SK-N-SH (cell line): ENCODE results near the gene GALNT5. TPM values are rescaled to one million over a fixed set of nuclear protein-coding genes. Genes with fewer than 3 reads are reported as not detected.

Experiments
- CTCF ChIA-PET: fragments of 300-600, 350-600 bp; formaldehyde crosslinking; extraction: SDS; loops from one replicate; lab custom pipeline; 2021; lab: Yijun Ruan, JAX
- POLR2A ChIA-PET: fragments of 350-600 bp; sonication (Branson Sonifier 250); formaldehyde crosslinking; extraction: SDS; loops from one replicate; lab custom pipeline; 2020; ENCODE audit warnings: antibody characterized with exemption, inconsistent platforms; lab: Yijun Ruan, JAX
- DNase-seq: peaks from one replicate; pipeline ENCODE4 v3.0.0; 2012
- H2AFZ ChIP-seq: fragments of 200-600 bp; sonication (generic); 2 replicates; pipeline ENCODE4 v1.8.1; 2016; ENCODE audit warnings: antibody characterized with exemption, mild to moderate bottlenecking, low read depth
- H3F3A ChIP-seq: fragments of 200-600 bp; sonication (generic); replicated peaks from 2 replicates; pipeline ENCODE3; 2016; ENCODE audit warnings: antibody characterized with exemption, mild to moderate bottlenecking; ENCODE audit not compliant: insufficient read depth
- H3K27ac ChIP-seq, 2 experiments: fragments of 200-500 bp in 1 of 2; fragments of 200-600 bp in 1 of 2; sonication (Bioruptor generic) in 1 of 2; sonication (generic), shearing (Covaris generic) in 1 of 2; 2 replicates each; pipeline versions ENCODE4 v1.5.1 to v1.6.1; 2014 to 2016; ENCODE audit warnings: low read depth in 2 of 2, inconsistent platforms in 1 of 2, low read length in 1 of 2, mild to moderate bottlenecking in 1 of 2, mixed read lengths in 1 of 2
- H3K27me3 ChIP-seq: fragments of 200-600 bp; sonication (generic), shearing (Covaris generic); 2 replicates; pipeline ENCODE4 v1.6.1; 2016; ENCODE audit warnings: mixed run types; ENCODE audit not compliant: insufficient read depth
- H3K36me3 ChIP-seq, 2 experiments: fragments of 200-500 bp in 1 of 2; fragments of 200-600 bp in 1 of 2; sonication (Bioruptor generic) in 1 of 2; sonication (generic) in 1 of 2; replicated peaks in 1 of 2; 2 replicates each; pipeline versions ENCODE3 to v1.5.1; 2014 to 2016; ENCODE audit warnings: low read length in 1 of 2, mild to moderate bottlenecking in 1 of 2; ENCODE audit not compliant: insufficient read depth in 2 of 2, control insufficient read depth in 1 of 2
- H3K4me1 ChIP-seq, 2 experiments: fragments of 200-500 bp in 1 of 2; fragments of 200-600 bp in 1 of 2; sonication (Bioruptor generic) in 1 of 2; sonication (generic), shearing (Covaris generic) in 1 of 2; 2 replicates each; pipeline versions ENCODE4 v1.5.1 to v1.6.1; 2014 to 2016; ENCODE audit warnings: low read depth in 1 of 2, low read length in 1 of 2, mixed run types in 1 of 2; ENCODE audit not compliant: insufficient read depth in 2 of 2, control insufficient read depth in 1 of 2
- H3K4me2 ChIP-seq: fragments of 200-600 bp; sonication (generic), shearing (Covaris generic); 2 replicates; pipeline ENCODE4 v1.6.1; 2017; ENCODE audit warnings: mixed run types
- H3K4me3 ChIP-seq, 2 experiments: fragments of 200-500 bp in 1 of 2; fragments of 200-600 bp in 1 of 2; sonication (Bioruptor generic) in 1 of 2; sonication (generic), shearing (Covaris generic) in 1 of 2; 2 replicates each; pipeline versions ENCODE4 v1.5.1 to v1.8.1; 2014 to 2016; ENCODE audit warnings: low read depth in 2 of 2, inconsistent platforms in 1 of 2, low read length in 1 of 2, mild to moderate bottlenecking in 1 of 2, mixed read lengths in 1 of 2, moderate library complexity in 1 of 2
- H3K79me2 ChIP-seq: fragments of 200-600 bp; sonication (generic); 2 replicates; pipeline ENCODE4 v1.8.1; 2017; ENCODE audit warnings: mild to moderate bottlenecking; ENCODE audit not compliant: insufficient read depth
- H3K9ac ChIP-seq: fragments of 200-600 bp; sonication (generic); 2 replicates; pipeline ENCODE4 v1.6.1; 2017; ENCODE audit warnings: mixed run types
- H3K9me2 ChIP-seq: fragments of 200-600 bp; sonication (generic); 2 replicates; pipeline ENCODE4 v1.6.1; 2017; ENCODE audit warnings: mixed run types
- H3K9me3 ChIP-seq: fragments of 200-600 bp; sonication (generic); 2 replicates; pipeline ENCODE4 v1.6.1; 2017; ENCODE audit warnings: mixed run types, mild to moderate bottlenecking, moderate library complexity
- H4K20me1 ChIP-seq: fragments of 200-600 bp; sonication (generic); 2 replicates; pipeline ENCODE4 v1.6.1; 2017; ENCODE audit warnings: mild to moderate bottlenecking, mixed run types; ENCODE audit not compliant: insufficient read depth
- POLR2AphosphoS5 ChIP-seq: IDR thresholded peaks from 2 replicates; pipeline ENCODE4 v1.6.1; 2012; ENCODE audit warnings: low read depth, low read length
- RAD21 ChIP-seq: IDR thresholded peaks from 2 replicates; pipeline ENCODE4 v1.6.1; 2012; ENCODE audit warnings: mild to moderate bottlenecking, low read length
- RXRA ChIP-seq: IDR thresholded peaks from 2 replicates; pipeline ENCODE4 v1.4.0; 2012; ENCODE audit warnings: low read depth, mild to moderate bottlenecking, borderline replicate concordance
- TAF1 ChIP-seq: IDR thresholded peaks from 2 replicates; pipeline ENCODE4 v1.6.1; 2012; ENCODE audit warnings: low read depth, mild to moderate bottlenecking, low read length, moderate library complexity, borderline replicate concordance
- WGBS: methylation state at CpG from one replicate; pipeline ENCODE4 v1.1.6; 2017; ENCODE audit warnings: low lambda C conversion rate; 5-methylcytosine and 5-hydroxymethylcytosine counted together
- polyA plus RNA-seq, 3 experiments: library from polyadenylated mRNA; depleted of rRNA; stranded (reverse); fragments of >200 nt; gene quantifications; 2 replicates each; pipeline ENCODE4 v1.2.3, GENCODE V29; 2012
- TF ChIP-seq, protein P1 (sequence below): IDR thresholded peaks from 2 replicates; pipeline ENCODE4 v1.4.0; 2012; ENCODE audit warnings: low read depth, borderline replicate concordance
- TF ChIP-seq, protein P2 (sequence below): IDR thresholded peaks from 2 replicates; pipeline ENCODE4 v1.6.1; 2012; ENCODE audit warnings: mild to moderate bottlenecking, low read depth, low read length, moderate library complexity
- TF ChIP-seq, protein P3 (sequence below): IDR thresholded peaks from 2 replicates; pipeline ENCODE4 v1.4.0; 2012; ENCODE audit warnings: low read depth, borderline replicate concordance

The GALNT5 gene
- polyA plus RNA-seq, 1 of the 3 experiments (the other 2 are of a cell fraction), result 10.4 TPM

DNA sequence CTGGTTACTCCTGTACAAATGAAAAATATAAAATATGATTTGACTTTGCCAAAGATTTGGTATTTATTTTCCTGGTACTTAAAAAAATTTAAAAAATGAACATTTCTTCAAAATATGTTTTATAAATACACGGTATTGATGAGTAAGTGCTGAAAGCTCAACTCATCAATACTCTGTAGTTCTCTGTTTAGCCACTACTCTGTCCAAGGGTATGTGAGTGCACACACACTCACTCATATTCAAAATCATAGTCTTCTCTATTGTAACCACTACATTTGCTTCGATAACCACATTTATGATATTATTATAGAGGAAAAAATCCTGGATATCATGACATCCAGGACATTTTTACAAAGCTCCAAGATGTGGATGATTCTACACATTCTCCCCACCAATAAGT lies 40.1 kb upstream of the GALNT5 start:
- no peak overlapping the region for H3K27ac ChIP-seq
- no peaks in the 10 kb centered on the region for H3F3A ChIP-seq
- ChIA-PET CTCF (no interaction called here), POLR2A (no interaction called here)
- 24% methylated on average over 2 of the region's 2 CpGs for WGBS
- H3K9ac ChIP-seq, result no peak overlapping the region
- no peak overlapping the region for H3K4me2 ChIP-seq
- H3K4me3 ChIP-seq, result no peak overlapping the region
- H4K20me1 ChIP-seq, result no peaks in the 10 kb centered on the region
- H3K9me2 ChIP-seq, result no peaks in the 10 kb centered on the region
- DNase-seq, result no peak
- H3K27me3 ChIP-seq, result no peaks in the 10 kb centered on the region
- H3K4me1 ChIP-seq, result no peaks in the 10 kb centered on the region; a peak in 1 of 4 replicates
- H2AFZ ChIP-seq, result no peak overlapping the region
- TF ChIP-seq RXRA (no peak), TAF1 (no peak), RAD21 (no peak)
- TF ChIP-seq, protein P1, sequence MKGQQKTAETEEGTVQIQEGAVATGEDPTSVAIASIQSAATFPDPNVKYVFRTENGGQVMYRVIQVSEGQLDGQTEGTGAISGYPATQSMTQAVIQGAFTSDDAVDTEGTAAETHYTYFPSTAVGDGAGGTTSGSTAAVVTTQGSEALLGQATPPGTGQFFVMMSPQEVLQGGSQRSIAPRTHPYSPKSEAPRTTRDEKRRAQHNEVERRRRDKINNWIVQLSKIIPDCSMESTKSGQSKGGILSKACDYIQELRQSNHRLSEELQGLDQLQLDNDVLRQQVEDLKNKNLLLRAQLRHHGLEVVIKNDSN, result no peak
- TF ChIP-seq, protein P2, sequence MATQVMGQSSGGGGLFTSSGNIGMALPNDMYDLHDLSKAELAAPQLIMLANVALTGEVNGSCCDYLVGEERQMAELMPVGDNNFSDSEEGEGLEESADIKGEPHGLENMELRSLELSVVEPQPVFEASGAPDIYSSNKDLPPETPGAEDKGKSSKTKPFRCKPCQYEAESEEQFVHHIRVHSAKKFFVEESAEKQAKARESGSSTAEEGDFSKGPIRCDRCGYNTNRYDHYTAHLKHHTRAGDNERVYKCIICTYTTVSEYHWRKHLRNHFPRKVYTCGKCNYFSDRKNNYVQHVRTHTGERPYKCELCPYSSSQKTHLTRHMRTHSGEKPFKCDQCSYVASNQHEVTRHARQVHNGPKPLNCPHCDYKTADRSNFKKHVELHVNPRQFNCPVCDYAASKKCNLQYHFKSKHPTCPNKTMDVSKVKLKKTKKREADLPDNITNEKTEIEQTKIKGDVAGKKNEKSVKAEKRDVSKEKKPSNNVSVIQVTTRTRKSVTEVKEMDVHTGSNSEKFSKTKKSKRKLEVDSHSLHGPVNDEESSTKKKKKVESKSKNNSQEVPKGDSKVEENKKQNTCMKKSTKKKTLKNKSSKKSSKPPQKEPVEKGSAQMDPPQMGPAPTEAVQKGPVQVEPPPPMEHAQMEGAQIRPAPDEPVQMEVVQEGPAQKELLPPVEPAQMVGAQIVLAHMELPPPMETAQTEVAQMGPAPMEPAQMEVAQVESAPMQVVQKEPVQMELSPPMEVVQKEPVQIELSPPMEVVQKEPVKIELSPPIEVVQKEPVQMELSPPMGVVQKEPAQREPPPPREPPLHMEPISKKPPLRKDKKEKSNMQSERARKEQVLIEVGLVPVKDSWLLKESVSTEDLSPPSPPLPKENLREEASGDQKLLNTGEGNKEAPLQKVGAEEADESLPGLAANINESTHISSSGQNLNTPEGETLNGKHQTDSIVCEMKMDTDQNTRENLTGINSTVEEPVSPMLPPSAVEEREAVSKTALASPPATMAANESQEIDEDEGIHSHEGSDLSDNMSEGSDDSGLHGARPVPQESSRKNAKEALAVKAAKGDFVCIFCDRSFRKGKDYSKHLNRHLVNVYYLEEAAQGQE, result no peak
- TF ChIP-seq, all 33 proteins: peak for 0
- Histone ChIP-seq H3K36me3 (no peaks in the 10 kb centered on the region), H3K79me2 (no peaks in the 10 kb centered on the region), H3K9me3 (no peaks in the 10 kb centered on the region)

DNA sequence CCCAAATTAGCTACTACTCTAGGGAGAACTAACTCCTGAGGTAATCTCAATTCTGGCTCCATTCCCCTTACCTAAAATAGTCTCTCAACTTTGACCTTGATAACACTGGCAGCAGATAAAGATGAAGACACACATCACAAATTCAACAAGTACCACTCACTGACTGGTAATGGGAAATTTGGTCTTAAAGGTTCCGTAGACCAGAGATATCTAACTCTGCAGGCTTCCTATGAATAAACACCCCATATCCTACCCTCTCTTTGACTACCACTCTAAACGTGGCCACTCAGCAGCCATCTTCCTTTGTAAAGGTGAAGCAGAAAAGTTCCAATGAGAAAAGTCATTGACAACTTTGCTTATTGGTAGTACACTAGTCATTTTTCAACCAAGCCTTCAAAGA lies 38.6 kb upstream of the GALNT5 start:
- H3K79me2 ChIP-seq, result no peaks in the 10 kb centered on the region
- no peak overlapping the region for H3K4me2 ChIP-seq
- no peaks in the 10 kb centered on the region; a peak in 1 of 4 replicates for H3K4me1 ChIP-seq
- H3K36me3 ChIP-seq, result no peaks in the 10 kb centered on the region
- H2AFZ ChIP-seq, result no peak overlapping the region
- H3F3A ChIP-seq, result no peaks in the 10 kb centered on the region
- no peaks in the 10 kb centered on the region for H3K9me2 ChIP-seq
- H3K9ac ChIP-seq, result no peak overlapping the region
- CTCF ChIA-PET, result no interaction called here
- TF ChIP-seq POLR2AphosphoS5, result no peak
- TF ChIP-seq, protein P2, result no peak
- TF ChIP-seq, protein P3, sequence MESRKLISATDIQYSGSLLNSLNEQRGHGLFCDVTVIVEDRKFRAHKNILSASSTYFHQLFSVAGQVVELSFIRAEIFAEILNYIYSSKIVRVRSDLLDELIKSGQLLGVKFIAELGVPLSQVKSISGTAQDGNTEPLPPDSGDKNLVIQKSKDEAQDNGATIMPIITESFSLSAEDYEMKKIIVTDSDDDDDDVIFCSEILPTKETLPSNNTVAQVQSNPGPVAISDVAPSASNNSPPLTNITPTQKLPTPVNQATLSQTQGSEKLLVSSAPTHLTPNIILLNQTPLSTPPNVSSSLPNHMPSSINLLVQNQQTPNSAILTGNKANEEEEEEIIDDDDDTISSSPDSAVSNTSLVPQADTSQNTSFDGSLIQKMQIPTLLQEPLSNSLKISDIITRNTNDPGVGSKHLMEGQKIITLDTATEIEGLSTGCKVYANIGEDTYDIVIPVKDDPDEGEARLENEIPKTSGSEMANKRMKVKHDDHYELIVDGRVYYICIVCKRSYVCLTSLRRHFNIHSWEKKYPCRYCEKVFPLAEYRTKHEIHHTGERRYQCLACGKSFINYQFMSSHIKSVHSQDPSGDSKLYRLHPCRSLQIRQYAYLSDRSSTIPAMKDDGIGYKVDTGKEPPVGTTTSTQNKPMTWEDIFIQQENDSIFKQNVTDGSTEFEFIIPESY, result no peak
- TF ChIP-seq, all 33 proteins: peak for 0
- POLR2A ChIA-PET, result no interaction called here
- Histone ChIP-seq H3K27ac (no peak overlapping the region), H3K27me3 (no peaks in the 10 kb centered on the region), H3K9me3 (no peaks in the 10 kb centered on the region), H4K20me1 (no peaks in the 10 kb centered on the region), H3K4me3 (no peak overlapping the region)
- DNase-seq, result no peak
- WGBS, result 31% methylated on average over 2 of the region's 2 CpGs
